DOHH2 (cell line): ENCODE measurements around the gene COX7B2.

Source experiments
- H3F3A ChIP-seq: fragments of 200-600 bp; sonication (generic), shearing (Covaris generic); 2 replicates; pipeline ENCODE4 v1.6.0; 2016; ENCODE audit warnings: antibody characterized with exemption, mild to moderate bottlenecking; ENCODE audit not compliant: control insufficient read depth, insufficient read depth
- H3K27ac ChIP-seq: fragments of 200-600 bp; sonication (generic); 2 replicates; pipeline ENCODE4 v1.5.1; 2014; ENCODE audit warnings: low read depth, mild to moderate bottlenecking, low read length, moderate library complexity
- H3K27me3 ChIP-seq: fragments of 200-600 bp; sonication (generic); 2 replicates; pipeline ENCODE4 v1.6.1; 2014; ENCODE audit warnings: mild to moderate bottlenecking, low read length, mixed read lengths; ENCODE audit not compliant: control insufficient read depth
- H3K36me3 ChIP-seq: fragments of 200-600 bp; sonication (generic); 2 replicates; pipeline ENCODE4 v1.6.1; 2014; ENCODE audit warnings: mild to moderate bottlenecking, low read length, moderate library complexity, mixed read lengths; ENCODE audit not compliant: control insufficient read depth
- H3K4me1 ChIP-seq: fragments of 200-600 bp; sonication (generic); 2 replicates; pipeline ENCODE4 v1.6.1; 2014; ENCODE audit warnings: mild to moderate bottlenecking, low read length, mixed read lengths; ENCODE audit not compliant: control insufficient read depth
- H3K4me2 ChIP-seq: fragments of 200-600 bp; sonication (generic); 2 replicates; pipeline ENCODE4 v1.6.0; 2014; ENCODE audit warnings: mild to moderate bottlenecking, low read length, moderate library complexity
- H3K4me3 ChIP-seq: fragments of 200-600 bp; sonication (generic); 2 replicates; pipeline ENCODE4 v1.5.1; 2014; ENCODE audit warnings: mild to moderate bottlenecking, low read length, mixed read lengths
- H3K79me2 ChIP-seq: fragments of 200-600 bp; sonication (generic); 2 replicates; pipeline ENCODE4 v1.6.1; 2014; ENCODE audit warnings: mild to moderate bottlenecking, low read length, mixed read lengths; ENCODE audit not compliant: control insufficient read depth
- H3K9me2 ChIP-seq: fragments of 200-600 bp; sonication (generic); replicated peaks from 2 replicates; pipeline ENCODE4 v1.6.1; 2014; ENCODE audit warnings: mild to moderate bottlenecking, low read length, mixed read lengths; ENCODE audit not compliant: control insufficient read depth
- H3K9me3 ChIP-seq: fragments of 200-600 bp; sonication (generic); 2 replicates; pipeline ENCODE4 v1.6.1; 2014; ENCODE audit warnings: antibody characterized with exemption, low read length, mixed read lengths; ENCODE audit not compliant: control insufficient read depth, insufficient read depth
- H4K20me1 ChIP-seq: fragments of 200-600 bp; sonication (generic); 2 replicates; pipeline ENCODE4 v1.6.0; 2014; ENCODE audit warnings: low read depth, mild to moderate bottlenecking, antibody characterized with exemption, low read length, moderate library complexity; ENCODE audit not compliant: control insufficient read depth, insufficient read depth
- CTCF ChIP-seq: fragments of 200-600 bp; sonication (generic); IDR thresholded peaks from one replicate; pipeline ENCODE4 v1.5.1; 2014; ENCODE audit warnings: antibody characterized with exemption, mild to moderate bottlenecking, low read depth, low read length; ENCODE audit not compliant: poor library complexity, severe bottlenecking
- EZH2phosphoT487 ChIP-seq: fragments of 200-600 bp; sonication (generic); IDR thresholded peaks from 2 replicates; pipeline ENCODE4 v1.6.1; 2017; ENCODE audit warnings: borderline replicate concordance, mild to moderate bottlenecking, antibody characterized with exemption, low read length, moderate library complexity, mixed read lengths

COX7B2 gene

GRCh38 chr4:46931981-46932380 is 22.9 kb upstream of the COX7B2 start:
- no peaks in the 10 kb centered on the region for H3K27me3 ChIP-seq
- no peak overlapping the region for H3K27ac ChIP-seq
- H3K36me3 ChIP-seq, result no peaks in the 10 kb centered on the region
- H3K4me3 ChIP-seq, result no peak overlapping the region
- H3K79me2 ChIP-seq, result no peaks in the 10 kb centered on the region
- no peaks in the 10 kb centered on the region for H3K9me2 ChIP-seq
- H3K4me1 ChIP-seq, result no peaks in the 10 kb centered on the region
- TF ChIP-seq EZH2phosphoT487, result no peak
- peak; percentile 64 for TF ChIP-seq CTCF
- no peak overlapping the region for H3K4me2 ChIP-seq
- no peaks in the 10 kb centered on the region for H4K20me1 ChIP-seq
- no peaks in the 10 kb centered on the region for H3F3A ChIP-seq
- no peaks in the 10 kb centered on the region for H3K9me3 ChIP-seq

- Histone ChIP-seq H3K27ac (no peak overlapping the region), H3K79me2 (no peaks in the 10 kb centered on the region), H3K4me1 (no peaks in the 10 kb centered on the region), H4K20me1 (no peaks in the 10 kb centered on the region), H3K4me3 (no peak overlapping the region), H3F3A (no peaks in the 10 kb centered on the region), H3K9me2 (no peaks in the 10 kb centered on the region), H3K27me3 (no peaks in the 10 kb centered on the region), H3K9me3 (no peaks in the 10 kb centered on the region), H3K4me2 (no peak overlapping the region), H3K36me3 (no peaks in the 10 kb centered on the region)
- TF ChIP-seq CTCF (no peak), EZH2phosphoT487 (no peak)
These were observed 21.8 kb upstream of the COX7B2 start for GRCh38 chr4:46930891-46931290.

- Histone ChIP-seq H3K4me2 (no peak overlapping the region), H3K9me3 (no peaks in the 10 kb centered on the region), H3K27me3 (no peaks in the 10 kb centered on the region), H3K27ac (no peak overlapping the region), H3K4me1 (no peaks in the 10 kb centered on the region), H4K20me1 (no peaks in the 10 kb centered on the region), H3K79me2 (no peaks in the 10 kb centered on the region), H3K9me2 (no peaks in the 10 kb centered on the region), H3K4me3 (no peak overlapping the region), H3F3A (no peaks in the 10 kb centered on the region), H3K36me3 (no peaks in the 10 kb centered on the region)
- TF ChIP-seq CTCF, result no peak
- TF ChIP-seq EZH2phosphoT487, result no peak
These were observed 18.2 kb upstream of the COX7B2 start for GRCh38 chr4:46927201-46927600.
